SK-N-SH treated with all-trans-retinoic acid at 6 μM for 48 hours (cell line): ENCODE data around the gene C3orf18.

Source experiments
- ATAC-seq: fragments of 200-7000 bp; cut with Tn5 transposase; 3 replicates; pipeline ENCODE4 v1.9.1; 2020; ENCODE audit warnings: mild to moderate bottlenecking, moderate library complexity
- CSRNP3 ChIP-seq: fragments of 250-450 bp; sonication (Bioruptor Pico); IDR thresholded peaks from 2 replicates; pipeline ENCODE4 v1.5.1; 2021; ENCODE audit warnings: mild to moderate bottlenecking, moderate library complexity
- ESRRG ChIP-seq: fragments of 250-450 bp; sonication (Bioruptor Pico); IDR thresholded peaks from 2 replicates; pipeline ENCODE4 v1.6.1; 2021; ENCODE audit warnings: mild to moderate bottlenecking
- GLIS3 ChIP-seq: fragments of 250-450 bp; sonication (Bioruptor Pico); IDR thresholded peaks from 2 replicates; pipeline ENCODE4 v1.5.0; 2020; ENCODE audit warnings: mild to moderate bottlenecking, moderate library complexity
- ISL1 ChIP-seq: fragments of 250-450 bp; sonication (Bioruptor Pico); IDR thresholded peaks from 2 replicates; pipeline ENCODE4 v2.1.2; 2022; ENCODE audit warnings: mild to moderate bottlenecking, moderate library complexity
- OSR1 ChIP-seq: fragments of 250-450 bp; sonication (Bioruptor Pico); IDR thresholded peaks from 2 replicates; pipeline ENCODE4 v1.8.0; 2022; ENCODE audit warnings: moderate library complexity, mild to moderate bottlenecking, inconsistent platforms
- PPARA ChIP-seq: fragments of 250-450 bp; sonication (Bioruptor Pico); IDR thresholded peaks from 2 replicates; pipeline ENCODE4 v1.5.0; 2020; ENCODE audit warnings: mild to moderate bottlenecking, borderline replicate concordance
- SNAI2 ChIP-seq: fragments of 250-450 bp; sonication (Bioruptor Pico); IDR thresholded peaks from 2 replicates; pipeline ENCODE4 v1.5.0; 2020; ENCODE audit warnings: mild to moderate bottlenecking, moderate library complexity
- TCF4 ChIP-seq: fragments of 250-450 bp; sonication (Bioruptor Pico); IDR thresholded peaks from 2 replicates; pipeline ENCODE4 v1.8.0; 2021; ENCODE audit warnings: mild to moderate bottlenecking, moderate library complexity, borderline replicate concordance
- TOX ChIP-seq: fragments of 250-450 bp; sonication (Bioruptor Pico); IDR thresholded peaks from 2 replicates; pipeline ENCODE4 v1.8.0; 2021; ENCODE audit warnings: mild to moderate bottlenecking, moderate library complexity, borderline replicate concordance
- TSHZ2 ChIP-seq: fragments of 250-450 bp; sonication (Bioruptor Pico); IDR thresholded peaks from 2 replicates; pipeline ENCODE4 v1.5.0; 2020; ENCODE audit warnings: mild to moderate bottlenecking, moderate library complexity
- ZC3H10 ChIP-seq: fragments of 250-450 bp; sonication (Bioruptor Pico); IDR thresholded peaks from 2 replicates; pipeline ENCODE4 v1.5.1; 2021; ENCODE audit warnings: mild to moderate bottlenecking, moderate library complexity
- ZFP3 ChIP-seq: fragments of 250-450 bp; sonication (Bioruptor Pico); IDR thresholded peaks from 2 replicates; pipeline ENCODE4 v1.5.0; 2020; ENCODE audit warnings: mild to moderate bottlenecking, moderate library complexity
- ZNF565 ChIP-seq: fragments of 450-650 bp; formaldehyde crosslinking; conservative IDR thresholded peaks from 2 replicates; pipeline ENCODE4 v1.5.0; 2020; ENCODE audit warnings: low read depth, mild to moderate bottlenecking, moderate library complexity
- ZNF70 ChIP-seq: fragments of 450-650 bp; formaldehyde crosslinking; IDR thresholded peaks from 2 replicates; pipeline ENCODE4 v1.5.0; 2020; ENCODE audit warnings: mild to moderate bottlenecking, moderate library complexity
- ZNF8 ChIP-seq: fragments of 450-650 bp; formaldehyde crosslinking; IDR thresholded peaks from 2 replicates; pipeline ENCODE4 v1.5.0; 2020; ENCODE audit warnings: mild to moderate bottlenecking, moderate library complexity
- TF ChIP-seq, protein P1 (sequence below): fragments of 250-450 bp; sonication (Bioruptor Pico); IDR thresholded peaks from 2 replicates; pipeline ENCODE4 v1.5.1; 2020; ENCODE audit warnings: low read depth, mild to moderate bottlenecking, moderate library complexity
- TF ChIP-seq, protein P2 (sequence below): fragments of 250-450 bp; sonication (Bioruptor Pico); IDR thresholded peaks from 2 replicates; pipeline ENCODE4 v1.8.0; 2021; ENCODE audit warnings: low read depth, mild to moderate bottlenecking, moderate library complexity, borderline replicate concordance

C3orf18 gene

DNA sequence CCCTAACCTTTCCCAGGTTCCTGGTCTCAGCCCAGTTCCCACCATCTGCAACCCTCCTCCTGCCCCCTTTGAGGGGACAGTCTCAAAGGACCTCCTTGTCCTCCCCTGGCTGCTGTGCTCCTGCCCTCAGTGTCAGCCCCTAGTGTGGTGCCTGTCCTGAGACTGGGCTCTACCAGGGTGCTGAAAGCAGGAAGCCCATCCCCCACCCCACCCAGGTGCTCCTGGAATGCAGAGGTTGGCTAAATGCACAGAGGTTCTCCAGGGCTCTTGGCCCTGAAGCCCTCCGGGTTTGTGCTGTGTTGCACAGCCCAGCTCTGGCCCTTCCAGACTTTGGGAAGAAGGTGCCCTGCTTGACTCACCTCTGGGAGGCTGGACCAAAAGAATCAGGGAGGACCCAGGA is 21.8 kb downstream of the C3orf18 start:
- ATAC-seq: no peak
- TF ChIP-seq ZC3H10 (CRISPR knock-in tag): no peak
- TF ChIP-seq ZFP3 (CRISPR knock-in tag): no peak
- no peak for TF ChIP-seq ZNF565 (CRISPR knock-in tag)
- no peak for TF ChIP-seq GLIS3 (CRISPR knock-in tag)
- no peak for TF ChIP-seq PPARA (CRISPR knock-in tag)
- TF ChIP-seq TOX: no peak
- no peak for TF ChIP-seq SNAI2
- TF ChIP-seq, protein P1, sequence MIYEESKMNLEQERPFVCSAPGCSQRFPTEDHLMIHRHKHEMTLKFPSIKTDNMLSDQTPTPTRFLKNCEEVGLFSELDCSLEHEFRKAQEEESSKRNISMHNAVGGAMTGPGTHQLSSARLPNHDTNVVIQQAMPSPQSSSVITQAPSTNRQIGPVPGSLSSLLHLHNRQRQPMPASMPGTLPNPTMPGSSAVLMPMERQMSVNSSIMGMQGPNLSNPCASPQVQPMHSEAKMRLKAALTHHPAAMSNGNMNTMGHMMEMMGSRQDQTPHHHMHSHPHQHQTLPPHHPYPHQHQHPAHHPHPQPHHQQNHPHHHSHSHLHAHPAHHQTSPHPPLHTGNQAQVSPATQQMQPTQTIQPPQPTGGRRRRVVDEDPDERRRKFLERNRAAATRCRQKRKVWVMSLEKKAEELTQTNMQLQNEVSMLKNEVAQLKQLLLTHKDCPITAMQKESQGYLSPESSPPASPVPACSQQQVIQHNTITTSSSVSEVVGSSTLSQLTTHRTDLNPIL (CRISPR knock-in tag): no peak
- TF ChIP-seq OSR1 (CRISPR knock-in tag): no peak
- TF ChIP-seq ESRRG: no peak
- no peak for TF ChIP-seq ISL1 (CRISPR knock-in tag)
- TF ChIP-seq TCF4: no peak
- no peak for TF ChIP-seq CSRNP3
- no peak for TF ChIP-seq TSHZ2 (CRISPR knock-in tag)
- TF ChIP-seq, protein P2, sequence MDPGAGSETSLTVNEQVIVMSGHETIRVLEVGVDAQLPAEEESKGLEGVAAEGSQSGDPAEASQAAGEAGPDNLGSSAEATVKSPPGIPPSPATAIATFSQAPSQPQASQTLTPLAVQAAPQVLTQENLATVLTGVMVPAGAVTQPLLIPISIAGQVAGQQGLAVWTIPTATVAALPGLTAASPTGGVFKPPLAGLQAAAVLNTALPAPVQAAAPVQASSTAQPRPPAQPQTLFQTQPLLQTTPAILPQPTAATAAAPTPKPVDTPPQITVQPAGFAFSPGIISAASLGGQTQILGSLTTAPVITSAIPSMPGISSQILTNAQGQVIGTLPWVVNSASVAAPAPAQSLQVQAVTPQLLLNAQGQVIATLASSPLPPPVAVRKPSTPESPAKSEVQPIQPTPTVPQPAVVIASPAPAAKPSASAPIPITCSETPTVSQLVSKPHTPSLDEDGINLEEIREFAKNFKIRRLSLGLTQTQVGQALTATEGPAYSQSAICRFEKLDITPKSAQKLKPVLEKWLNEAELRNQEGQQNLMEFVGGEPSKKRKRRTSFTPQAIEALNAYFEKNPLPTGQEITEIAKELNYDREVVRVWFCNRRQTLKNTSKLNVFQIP (CRISPR knock-in tag): no peak

GRCh38 chr3:50542177-50543034 is 25.1 kb downstream of the C3orf18 start:
- TF ChIP-seq ZFP3 (CRISPR knock-in tag): no peak
- no peak for TF ChIP-seq ZNF8
- no peak for TF ChIP-seq ZC3H10 (CRISPR knock-in tag)
- TF ChIP-seq ZNF70 (CRISPR knock-in tag): 0 out of 2 replicates have a peak, but pooled peaks have one; percentile 17
- no peak for TF ChIP-seq ZNF565 (CRISPR knock-in tag)
- TF ChIP-seq CSRNP3: no peak
- TF ChIP-seq, protein P2 (CRISPR knock-in tag): no peak
- ATAC-seq: peak; percentile 90
